T-helper 2 cell (primary cell): Measurements from ENCODE around the gene BAG5.
"Not testable (repeated sequence)": the region's sequence is repeated elsewhere in the genome, so short reads cannot be mapped to it uniquely, and the experiment has no call there.

Experiments used
- DNase-seq, 5 experiments: peaks; one replicate each; pipeline versions ENCODE4 v3.0.0 to v3.0.0-alpha.2; 2012 to 2022

Gene BAG5

GRCh38 chr14:103533137-103533998, 29.1 kb downstream of the BAG5 start:
- no peak for DNase-seq

GRCh38 chr14:103532216-103533136, 30.0 kb downstream of the BAG5 start:
- DNase-seq: no peak

- DNase-seq: no peak
Measured at GRCh38 chr14:103531421-103532215, 30.8 kb downstream of the BAG5 start.

GRCh38 chr14:103530831-103531230, 31.6 kb downstream of the BAG5 start:
- DNase-seq: no peak

- no peak for DNase-seq
Measured at GRCh38 chr14:103530390-103530789, 32.1 kb downstream of the BAG5 start.

- peak in 1 of 5 experiments; percentile 16 for DNase-seq
Measured at GRCh38 chr14:103529383-103530365, 32.8 kb downstream of the BAG5 start.

- DNase-seq: peak; percentile 57 to 86 (median 68)
Measured at GRCh38 chr14:103528587-103529382, 33.7 kb downstream of the BAG5 start, which contains the start of gene TRMT61A. TRMT61A (plus strand) TSS chr14:103529196; CDS start chr14:103529979, 783 bp downstream.

GRCh38 chr14:103528146-103528586, 34.3 kb downstream of the BAG5 start:
- no peak for DNase-seq

- no peak for DNase-seq
Measured at GRCh38 chr14:103527408-103528145, 34.9 kb downstream of the BAG5 start.

GRCh38 chr14:103526914-103527248, 35.6 kb downstream of the BAG5 start:
- DNase-seq: no peak

- peak in 1 of 5 experiments; percentile 27 for DNase-seq
Measured at GRCh38 chr14:103526247-103526913, 36.1 kb downstream of the BAG5 start.

GRCh38 chr14:103525430-103526246, 36.8 kb downstream of the BAG5 start:
- not testable (repeated sequence) for DNase-seq

- no peak for DNase-seq
Measured at GRCh38 chr14:103524002-103524935, 38.2 kb downstream of the BAG5 start.

- DNase-seq: no peak
Measured at GRCh38 chr14:103523575-103523954, 38.9 kb downstream of the BAG5 start.

GRCh38 chr14:103522649-103523574, 39.5 kb downstream of the BAG5 start, which contains the start of gene CKB:
CKB (minus strand) TSS chr14:103522830; CDS start chr14:103522493, 337 bp downstream.
- peak in 1 of 5 experiments; percentile 44 for DNase-seq
